ENCODE data around the gene ABL1.
"Not testable (repeated sequence)": the region's sequence is repeated elsewhere in the genome, so short reads cannot be mapped to it uniquely, and the experiment has no call there.

Gene ABL1

DNA sequence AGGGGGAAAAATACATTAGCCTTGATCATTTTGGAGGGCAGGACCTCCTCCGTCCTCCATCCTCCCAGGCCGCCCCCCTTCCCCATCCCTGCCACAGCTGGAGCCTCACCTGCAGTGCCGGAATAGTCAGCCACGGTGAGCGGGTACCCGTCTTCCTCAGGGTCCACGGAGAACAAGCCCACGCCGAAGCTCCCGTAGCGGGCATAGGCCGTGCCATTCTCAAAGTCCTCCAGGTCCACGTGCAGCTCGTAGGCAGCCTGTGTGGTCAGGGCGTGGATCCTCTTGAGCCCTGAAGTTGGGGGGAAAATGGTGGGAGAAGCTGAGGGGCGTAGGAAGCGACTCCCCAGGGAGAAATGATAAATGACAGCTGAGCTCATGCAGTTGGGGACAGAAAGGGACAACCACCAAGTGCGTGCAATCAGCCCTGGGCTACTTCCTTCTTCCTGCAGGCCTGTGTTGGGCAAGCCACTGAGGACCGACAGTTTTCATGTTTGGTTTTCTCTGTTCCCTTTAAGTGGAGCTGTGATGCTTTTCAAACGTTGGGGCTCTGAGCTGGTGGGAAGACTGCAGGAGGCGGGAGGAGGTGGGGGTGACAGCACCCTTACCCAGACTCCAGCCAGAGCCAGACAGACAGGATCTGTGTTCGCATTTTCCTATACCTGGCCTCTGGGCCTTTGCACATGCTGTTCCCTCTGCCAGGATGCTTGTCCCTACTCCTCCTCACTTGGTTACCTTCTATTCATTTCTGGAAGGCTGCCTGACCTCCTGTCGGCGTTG is 70.3 kb downstream of the ABL1 start:
- no peak for DNase-seq

DNA sequence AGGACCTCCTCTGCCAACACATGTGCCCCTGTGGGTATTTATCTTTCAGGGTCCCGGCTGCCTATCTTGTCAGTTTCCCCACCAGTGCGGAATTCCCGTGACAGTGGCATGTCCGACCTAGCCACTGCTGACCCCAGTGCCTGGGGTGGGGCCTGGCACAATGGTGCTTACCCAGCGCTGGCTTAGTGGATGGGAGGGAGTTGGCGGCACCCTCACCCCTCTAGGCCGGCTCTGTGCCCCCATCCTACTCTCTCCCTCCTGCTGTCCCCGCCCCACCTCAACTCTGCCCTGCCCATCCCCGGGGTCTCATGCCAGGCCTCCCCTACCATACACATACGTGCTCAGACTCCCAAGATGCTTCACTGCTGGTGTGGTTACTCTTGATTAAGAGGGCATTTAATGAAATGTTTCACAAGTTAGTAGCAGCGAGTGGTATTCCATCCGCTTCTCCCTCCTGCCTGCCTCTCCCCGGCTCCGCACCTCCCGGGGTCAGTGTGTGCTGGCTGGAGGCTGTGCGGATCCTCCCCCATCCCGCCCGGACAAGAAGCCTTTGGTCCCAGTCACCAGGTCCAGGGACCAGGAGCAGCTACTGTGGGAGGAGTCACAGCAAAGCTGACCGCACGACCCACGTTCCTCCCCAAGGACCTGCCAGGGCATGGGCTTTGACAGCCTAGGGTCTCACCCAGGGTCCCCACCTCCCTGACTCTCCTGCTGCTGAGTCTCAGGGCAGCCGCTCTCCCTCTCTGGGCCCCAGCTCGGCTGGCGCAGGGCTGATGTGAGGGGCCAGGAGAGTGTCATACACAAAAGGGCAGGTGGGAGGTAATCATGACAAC is 71.1 kb downstream of the ABL1 start:
- no peak for DNase-seq

DNA sequence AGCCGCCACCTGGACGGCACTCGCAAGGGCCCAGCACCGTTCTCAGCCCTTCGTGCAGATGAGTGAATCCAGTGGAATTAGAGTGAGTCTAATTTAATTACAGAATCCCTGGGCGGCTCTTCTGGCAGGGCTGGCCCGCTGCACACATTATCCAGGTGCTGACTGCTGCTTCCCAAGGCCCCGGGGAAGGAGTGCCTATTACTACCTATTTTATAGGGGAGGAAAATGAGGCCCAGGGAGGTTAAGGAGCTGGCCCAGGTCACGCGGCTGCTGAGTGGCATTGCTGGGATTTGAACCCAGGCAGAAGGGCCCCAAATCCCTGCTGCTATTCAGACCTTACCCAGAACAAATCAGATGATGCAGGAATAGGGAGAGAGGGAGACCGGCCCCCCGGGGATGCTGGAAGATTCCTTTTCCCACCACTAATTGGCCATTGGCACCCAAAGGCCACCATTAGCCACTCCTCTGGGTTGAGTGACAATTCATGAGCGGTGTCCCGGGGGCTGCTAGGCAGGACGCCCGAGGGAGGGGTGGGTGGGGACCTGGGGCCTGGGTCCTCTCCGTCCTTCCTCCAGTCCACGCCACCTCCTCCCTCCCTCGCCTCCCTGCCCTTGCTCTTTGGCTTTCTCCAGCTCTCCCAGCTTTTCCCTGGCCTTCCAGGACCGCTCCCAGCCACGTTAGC is 71.8 kb downstream of the ABL1 start:
- DNase-seq, result no peak

DNA sequence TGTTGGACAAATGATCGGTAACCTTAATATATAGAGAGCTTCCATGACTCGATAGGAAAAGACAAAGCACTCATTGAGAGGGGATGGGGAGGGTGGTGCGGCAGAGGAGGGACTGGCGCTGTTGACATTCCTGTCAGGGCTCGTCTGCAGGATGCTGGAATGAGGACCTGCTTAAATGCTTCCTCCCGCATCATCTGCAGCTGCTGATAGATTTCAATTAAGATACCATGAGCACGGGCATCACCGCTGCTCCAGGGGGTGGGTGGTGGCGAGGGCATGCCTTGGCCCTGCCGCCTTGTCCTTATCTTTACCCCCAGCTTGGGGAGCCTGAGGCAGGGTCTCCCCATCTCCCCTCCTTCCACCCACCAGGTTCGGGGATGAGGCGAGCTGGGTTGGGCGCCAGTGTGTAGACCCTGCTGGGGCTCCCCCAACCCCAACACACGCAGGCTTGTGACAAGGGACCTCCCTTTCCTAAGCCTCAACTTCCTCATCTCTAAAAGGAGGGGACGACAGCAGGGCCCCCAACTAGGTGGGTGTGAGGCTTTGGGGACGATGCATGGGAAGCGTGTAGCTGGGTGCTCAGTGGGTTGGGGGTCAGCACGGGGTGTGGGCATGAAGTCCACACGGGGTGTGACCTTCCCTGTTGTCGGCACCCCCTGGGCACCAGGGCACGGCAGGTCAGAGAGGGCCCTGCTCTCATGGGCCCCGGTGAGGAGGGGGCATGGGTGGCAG is 73.3 kb downstream of the ABL1 start:
- no peak for DNase-seq

DNA sequence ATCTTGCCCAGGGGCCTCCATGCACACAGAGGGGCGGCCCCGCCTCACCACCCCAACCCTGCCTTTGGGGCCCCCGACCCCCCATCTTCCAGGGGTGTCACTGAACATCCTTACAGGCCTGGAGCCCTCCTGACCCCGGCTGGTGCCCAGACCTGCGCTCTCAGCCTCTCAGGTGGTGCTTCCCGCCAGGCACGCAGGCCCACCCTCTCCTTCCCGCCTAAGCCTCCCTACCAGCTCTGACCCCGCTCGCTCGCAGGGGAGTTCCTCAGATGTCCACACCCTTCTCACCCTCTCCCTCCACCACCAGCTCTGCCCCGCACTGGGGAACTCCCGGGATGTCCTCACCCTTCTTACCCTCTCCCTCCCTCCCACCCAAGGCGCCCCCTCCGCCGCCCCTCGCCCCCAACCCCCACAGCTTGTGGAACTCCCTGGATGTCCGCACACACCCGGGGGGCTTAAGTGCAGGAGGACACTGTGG is 73.9 kb downstream of the ABL1 start:
- DNase-seq, result no peak

DNA sequence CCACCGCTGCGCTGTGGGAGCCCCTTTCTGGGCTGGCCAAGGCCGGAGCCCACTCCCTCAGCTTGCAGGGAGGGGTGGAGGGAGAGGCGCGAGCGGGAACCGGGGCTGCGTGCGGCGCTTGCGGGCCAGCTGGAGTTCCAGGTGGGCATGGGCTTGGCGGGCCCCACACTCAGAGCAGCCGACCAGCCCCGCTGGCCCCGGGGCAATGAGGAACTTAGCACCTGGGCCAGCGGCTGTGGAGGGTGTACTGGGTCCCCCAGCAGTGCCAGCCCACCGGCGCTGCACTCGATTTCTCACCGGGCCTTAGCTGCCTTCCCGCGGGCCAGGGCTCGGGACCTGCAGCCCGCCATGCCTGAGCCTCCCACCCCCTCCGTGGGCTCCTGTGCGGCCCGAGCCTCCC is 75.0 kb downstream of the ABL1 start:
- DNase-seq, result not testable (repeated sequence)

DNA sequence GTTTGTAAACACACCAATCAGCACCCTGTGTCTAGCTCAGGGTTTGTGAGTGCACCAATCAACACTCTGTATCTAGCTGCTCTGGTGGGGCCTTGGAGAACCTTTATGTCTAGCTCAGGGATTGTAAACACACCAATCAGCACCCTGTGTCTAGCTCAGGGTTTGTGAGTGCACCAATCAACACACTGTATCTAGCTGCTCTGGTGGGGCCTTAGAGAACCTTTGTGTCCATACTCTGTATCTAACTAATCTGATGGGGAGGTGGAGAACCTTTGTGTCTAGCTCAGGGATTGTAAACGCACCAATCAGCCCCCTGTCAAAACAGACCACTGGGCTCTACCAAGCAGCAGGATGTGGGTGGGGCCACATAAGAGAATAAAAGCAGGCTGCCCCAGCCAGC is 75.6 kb downstream of the ABL1 start:
- DNase-seq, result not testable (repeated sequence)

- no peak for DNase-seq
Measured at GRCh38 chr9:130911254-130912049, 76.4 kb downstream of the ABL1 start.

DNA sequence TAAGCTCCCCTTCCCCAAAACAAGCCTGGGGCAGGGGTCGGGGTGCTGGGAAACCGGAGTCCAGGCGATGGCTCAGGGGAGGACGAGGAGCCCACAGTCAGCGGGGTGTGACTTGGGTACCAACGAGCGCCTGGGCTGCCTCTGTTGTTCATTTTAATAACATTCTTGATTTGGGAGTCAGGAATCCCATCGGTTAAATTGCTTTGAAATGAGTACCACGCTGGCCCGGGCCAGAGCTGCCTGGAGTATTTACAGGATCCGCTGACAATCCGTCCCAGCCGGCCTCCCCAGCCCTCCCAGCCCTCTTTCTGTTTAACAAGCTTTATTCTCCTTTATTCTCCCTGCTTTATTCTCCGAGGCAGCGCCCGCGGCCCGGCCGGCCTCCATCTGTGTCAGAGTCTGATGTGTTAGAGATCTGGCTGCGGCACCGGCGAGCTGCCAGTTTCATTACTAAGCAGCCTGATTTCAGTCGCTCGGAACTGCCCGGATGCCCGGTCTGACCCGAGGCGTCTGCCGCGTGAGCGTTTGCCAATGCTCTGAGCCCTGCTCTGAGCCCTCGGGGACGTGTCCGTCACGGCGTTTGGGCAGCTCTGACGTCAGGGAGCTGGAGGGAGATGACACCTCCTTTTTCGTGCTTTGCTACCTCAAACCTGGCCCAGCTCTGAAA is 78.0 kb downstream of the ABL1 start:
- DNase-seq, result no peak

GRCh38 chr9:130913599-130914416 is 78.8 kb downstream of the ABL1 start:
- no peak for DNase-seq

DNA sequence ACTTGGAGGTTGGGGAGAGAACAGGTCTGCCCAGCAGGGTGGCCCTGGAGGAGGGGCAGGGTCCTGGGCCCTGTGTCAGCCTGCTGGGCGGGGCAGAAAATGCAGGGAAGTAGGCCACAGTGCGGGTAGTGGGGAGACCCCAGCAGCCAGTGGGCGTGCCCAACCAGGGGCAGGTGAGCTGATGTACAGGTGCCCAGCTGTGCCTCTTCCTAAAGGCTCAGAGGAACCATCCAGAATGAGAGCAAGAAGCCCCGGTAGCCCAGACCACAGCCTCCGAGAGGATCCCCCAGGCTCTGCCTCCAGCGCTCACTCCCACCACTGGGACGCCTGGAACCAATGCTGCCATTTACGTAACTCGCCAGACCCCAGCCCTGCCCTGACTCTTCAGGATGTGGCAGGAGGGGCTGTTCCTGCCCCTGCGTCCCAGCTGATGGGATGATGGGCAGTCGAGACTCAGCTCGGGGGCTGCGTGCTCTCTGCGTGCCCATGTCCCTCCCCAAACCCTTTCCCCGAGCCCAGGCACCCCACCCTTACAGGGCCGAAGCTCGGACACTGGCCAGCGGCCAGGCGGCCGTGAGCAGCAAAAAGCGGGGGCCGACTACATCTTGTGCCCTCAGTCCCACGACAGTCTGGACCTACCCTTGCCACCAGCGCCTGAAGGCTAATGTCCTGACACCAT is 79.5 kb downstream of the ABL1 start:
- DNase-seq, result no peak

- no peak for DNase-seq
Measured at GRCh38 chr9:130915096-130915447, 80.0 kb downstream of the ABL1 start.

DNA sequence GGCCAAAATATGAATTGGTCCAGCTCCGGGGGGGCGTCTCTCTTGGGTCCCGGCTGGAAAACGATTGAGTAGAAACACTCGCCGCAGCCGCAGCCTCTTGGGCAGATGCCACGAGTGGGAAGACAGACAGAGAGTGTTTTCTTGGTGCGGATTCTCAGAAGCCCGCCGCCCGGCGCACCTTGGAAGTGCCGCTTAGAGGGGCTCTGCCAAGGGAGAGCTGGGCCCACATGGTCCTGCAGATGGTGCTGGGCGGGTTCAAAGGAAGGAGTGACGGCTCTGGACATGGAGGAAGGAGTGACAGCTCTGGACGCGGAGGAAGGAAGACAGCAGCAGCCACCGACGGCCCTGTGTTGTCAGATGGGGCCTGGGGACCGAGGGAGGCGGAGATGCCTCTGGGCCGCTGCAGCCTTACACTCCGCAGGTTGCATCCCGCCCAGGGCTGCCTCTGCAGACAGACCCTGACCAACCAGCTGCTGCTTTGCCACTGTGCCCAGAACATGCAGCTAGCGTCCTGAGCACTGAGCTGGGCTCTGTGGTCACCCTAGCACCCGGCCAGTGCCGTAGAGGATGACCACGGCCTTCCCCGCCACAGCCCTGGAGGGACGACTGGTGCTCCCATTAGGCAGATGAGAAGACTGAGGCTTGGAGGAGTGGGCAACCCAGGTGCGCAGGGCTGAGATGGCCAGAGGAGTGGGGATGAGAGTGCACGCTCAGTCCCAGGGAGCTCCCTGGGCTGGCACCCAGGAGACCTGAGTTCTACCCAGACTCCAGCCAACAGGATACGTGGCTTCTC is 82.3 kb downstream of the ABL1 start:
- DNase-seq, result no peak

- no peak for DNase-seq
Measured at GRCh38 chr9:130918101-130918825, 83.2 kb downstream of the ABL1 start.

GRCh38 chr9:130918826-130919558 is 83.9 kb downstream of the ABL1 start:
- DNase-seq, result no peak

DNA sequence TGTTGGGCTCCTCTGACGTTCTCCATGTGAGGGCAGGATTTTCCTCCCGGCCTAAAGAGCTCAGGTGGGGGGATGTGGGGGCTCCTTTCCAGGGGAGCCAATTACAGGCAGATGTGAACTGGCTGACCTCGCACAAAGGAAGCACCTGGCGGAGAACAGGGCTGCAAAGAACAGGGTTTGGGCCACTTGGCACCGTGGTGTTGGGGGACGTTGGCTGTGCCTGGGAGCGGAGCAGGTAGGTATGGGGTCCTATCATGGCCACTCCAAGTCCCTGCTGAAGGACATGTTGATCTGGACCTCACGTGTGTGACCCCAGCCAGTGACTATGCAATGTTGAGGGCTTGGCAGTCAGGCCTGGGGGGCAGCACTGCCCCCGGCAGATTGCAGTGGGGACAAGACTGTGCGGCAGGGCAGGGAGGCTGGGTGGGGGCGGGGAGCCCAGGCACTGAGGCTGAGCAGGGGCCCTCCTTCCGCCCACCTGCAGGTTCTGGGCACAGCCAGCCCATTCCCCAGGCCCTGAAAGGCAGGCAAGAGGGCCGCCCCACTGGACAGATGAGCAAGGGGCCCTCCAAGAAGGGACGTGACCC is 84.6 kb downstream of the ABL1 start:
- DNase-seq, result no peak

GRCh38 chr9:130920233-130920632 is 85.2 kb downstream of the ABL1 start:
- DNase-seq, result no peak

Measured in hematopoietic multipotent progenitor cell treated with erythropoietin and hydrocortisone succinate and interleukin-3 and kit ligand, for 6 days (in vitro differentiated cells).